NCI-H1417 treated with DMSO at 0.1 percent for 48 hours (cell line): ENCODE results near the gene ATP6V0E1.
"Not testable (repeated sequence)": the region's sequence is repeated elsewhere in the genome, so short reads cannot be mapped to it uniquely, and the experiment has no call there.

ENCODE experiments used
- DNase-seq: peaks from one replicate; lab custom pipeline; 2025; lab: John Stamatoyannopoulos, UW

Gene ATP6V0E1

GRCh38 chr5:173039188-173039587 is 55.6 kb downstream of the ATP6V0E1 start:
- no peak for DNase-seq

DNA sequence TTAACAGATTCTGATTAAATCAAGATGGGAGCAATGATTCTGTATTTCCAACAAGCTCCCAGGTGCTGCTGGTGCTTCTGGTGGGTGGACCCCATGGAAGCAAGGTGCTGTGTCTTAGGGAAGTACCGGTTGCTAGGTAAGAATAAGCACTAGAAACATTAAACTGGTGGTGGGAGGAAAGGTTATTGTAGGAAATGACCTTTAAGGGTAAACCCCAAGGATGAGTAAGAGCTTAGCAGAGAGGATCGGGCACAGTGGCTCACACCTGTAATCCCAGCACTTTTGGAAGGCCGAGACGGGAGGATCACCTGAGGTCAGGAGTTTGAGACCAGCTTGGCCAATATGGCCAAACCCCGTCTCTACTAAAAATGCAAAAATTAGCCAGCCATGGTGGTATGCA is 56.4 kb downstream of the ATP6V0E1 start:
- no peak for DNase-seq

DNA sequence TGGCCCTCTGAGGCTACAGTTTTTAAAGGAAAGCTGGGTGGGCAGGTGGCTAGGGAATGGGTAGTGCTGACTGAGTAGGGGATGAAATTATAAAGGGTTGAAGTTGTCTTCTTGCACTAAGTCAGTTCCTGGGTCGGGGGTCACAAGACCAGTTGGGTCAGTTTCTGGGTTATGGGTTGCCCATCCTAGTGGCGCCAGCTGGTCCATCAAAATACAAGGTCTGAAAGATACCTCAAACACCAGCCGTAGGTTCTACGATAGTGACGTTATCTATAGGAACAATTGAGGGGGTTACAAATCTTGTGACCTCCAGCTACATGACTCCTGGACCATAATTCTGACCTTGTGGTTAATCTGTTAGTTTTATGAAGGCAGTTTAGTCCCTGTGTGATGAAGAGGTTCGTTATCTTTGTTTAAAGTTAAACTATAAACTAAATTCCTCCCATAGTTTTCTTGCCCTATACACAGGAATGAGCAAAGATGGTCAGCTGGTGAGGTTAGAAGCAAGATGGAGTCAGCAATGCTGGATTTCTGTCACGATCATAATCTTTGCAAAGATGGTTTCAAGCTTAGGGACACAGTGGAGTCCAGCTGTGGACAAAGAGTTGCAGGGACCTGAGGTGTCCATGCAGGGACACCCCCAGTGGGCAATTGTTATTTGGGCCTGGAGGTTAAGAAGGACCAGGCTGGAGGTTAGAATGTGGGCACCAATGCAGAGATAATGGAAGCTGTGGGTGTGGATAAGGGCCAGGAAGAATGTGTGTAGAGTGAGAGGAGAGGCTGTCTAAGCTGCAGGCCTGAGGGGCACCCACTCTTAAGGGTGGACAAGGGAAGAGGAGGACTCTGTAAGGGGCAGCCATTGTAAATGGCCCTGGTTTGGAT is 58.6 kb downstream of the ATP6V0E1 start:
- DNase-seq = no peak

- no peak for DNase-seq
These were observed 59.2 kb downstream of the ATP6V0E1 start for GRCh38 chr5:173042763-173043107.

GRCh38 chr5:173045474-173045873 is 61.9 kb downstream of the ATP6V0E1 start:
- DNase-seq = no peak

- not testable (repeated sequence) for DNase-seq
These were observed 63.7 kb downstream of the ATP6V0E1 start for GRCh38 chr5:173047096-173047837.

GRCh38 chr5:173047838-173048105 is 64.2 kb downstream of the ATP6V0E1 start:
- DNase-seq = no peak

DNA sequence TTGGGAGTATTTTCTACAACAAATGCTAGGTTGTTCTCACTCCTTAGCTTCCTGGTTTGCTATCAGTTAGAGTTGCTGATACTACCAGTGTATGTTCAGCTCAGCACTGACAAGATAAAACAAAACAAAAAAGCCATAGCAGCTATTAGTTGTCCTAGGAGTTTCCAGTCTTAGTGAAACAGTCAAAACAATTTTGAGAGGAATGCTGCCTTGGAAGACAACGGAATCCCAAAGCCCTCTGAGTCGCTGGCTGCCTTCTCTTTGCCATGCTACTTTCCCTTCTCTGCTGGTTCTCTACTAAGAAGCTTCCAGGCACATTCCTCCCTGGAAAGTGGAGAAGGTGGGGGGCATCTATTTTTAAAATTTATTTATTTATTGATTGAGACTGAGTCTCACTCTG is 67.2 kb downstream of the ATP6V0E1 start:
- no peak for DNase-seq

- DNase-seq = no peak
These were observed 68.2 kb downstream of the ATP6V0E1 start for GRCh38 chr5:173051746-173052145.

DNA sequence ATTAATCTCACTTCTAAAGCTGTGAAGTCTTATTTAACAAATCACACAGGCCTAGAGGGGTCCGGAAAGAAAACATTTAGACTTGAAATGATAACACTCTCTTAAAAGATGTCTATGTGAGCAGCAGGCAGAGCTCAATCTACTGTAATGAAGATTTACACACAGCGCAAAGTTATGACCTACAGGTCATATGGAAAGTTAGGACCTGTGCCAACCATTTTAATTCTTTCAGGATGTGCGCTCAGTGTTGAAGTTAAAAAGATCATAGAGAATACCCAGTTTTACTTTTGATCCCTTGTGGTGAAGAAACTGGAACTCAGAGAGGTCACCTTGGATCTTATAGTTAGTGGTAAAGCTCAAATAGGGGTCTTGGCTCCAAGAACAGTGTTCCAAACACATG is 69.5 kb downstream of the ATP6V0E1 start:
- DNase-seq = no peak

DNA sequence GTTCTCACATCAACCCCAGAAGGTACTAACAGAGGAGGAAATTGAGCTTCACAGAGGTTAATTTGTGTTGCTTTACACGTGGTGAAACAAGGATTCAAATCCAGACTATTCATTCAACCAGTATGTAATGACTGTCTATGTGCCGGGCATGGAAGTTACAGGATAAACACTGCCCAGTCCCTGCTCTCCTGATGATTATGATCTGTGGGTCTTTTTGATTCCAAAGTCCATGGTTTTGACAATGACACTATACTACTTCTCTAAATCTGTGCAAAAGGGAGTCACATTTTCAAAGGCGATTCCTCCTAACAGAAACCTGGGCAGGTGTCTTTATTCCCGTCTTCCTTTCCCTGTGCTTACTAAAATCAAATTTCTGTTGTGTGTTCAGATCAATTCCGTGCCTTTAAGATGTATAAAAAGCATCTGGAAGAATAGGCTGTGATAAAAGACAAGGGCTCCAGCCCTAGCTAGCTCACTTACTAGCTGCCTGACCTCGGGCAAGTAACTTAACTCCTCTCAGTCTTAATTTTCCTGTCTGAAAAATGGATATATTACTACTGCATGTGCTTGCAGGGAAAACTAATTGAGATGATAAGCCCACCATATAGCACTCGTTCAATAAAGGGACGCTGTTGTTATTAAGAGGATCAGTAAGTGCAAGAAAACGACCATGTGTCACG is 71.6 kb downstream of the ATP6V0E1 start:
- DNase-seq = no peak

DNA sequence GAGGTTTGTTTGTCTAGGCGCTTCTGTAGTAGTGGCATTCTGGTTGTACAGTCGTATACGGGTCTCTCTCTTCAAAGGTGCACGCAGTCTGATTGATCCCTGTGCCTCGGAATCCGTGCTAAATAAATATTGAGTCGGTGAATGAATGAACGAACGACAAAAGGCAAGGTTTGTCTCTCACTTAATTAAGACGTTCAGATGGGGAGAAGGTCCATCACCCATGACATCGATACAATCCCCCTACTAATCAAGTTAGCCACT is 72.1 kb downstream of the ATP6V0E1 start:
- no peak for DNase-seq

GRCh38 chr5:173055983-173056782 is 72.6 kb downstream of the ATP6V0E1 start, which contains the start of gene CREBRF:
TSS of gene CREBRF (plus strand) at chr5:173056352. CDS start at chr5:173080776, 24,424 bp downstream.
- peak; percentile 44 for DNase-seq

- DNase-seq = no peak
These were observed 73.2 kb downstream of the ATP6V0E1 start for GRCh38 chr5:173056783-173057061.

GRCh38 chr5:173057062-173057924 is 73.7 kb downstream of the ATP6V0E1 start:
- peak; percentile 60 for DNase-seq

DNA sequence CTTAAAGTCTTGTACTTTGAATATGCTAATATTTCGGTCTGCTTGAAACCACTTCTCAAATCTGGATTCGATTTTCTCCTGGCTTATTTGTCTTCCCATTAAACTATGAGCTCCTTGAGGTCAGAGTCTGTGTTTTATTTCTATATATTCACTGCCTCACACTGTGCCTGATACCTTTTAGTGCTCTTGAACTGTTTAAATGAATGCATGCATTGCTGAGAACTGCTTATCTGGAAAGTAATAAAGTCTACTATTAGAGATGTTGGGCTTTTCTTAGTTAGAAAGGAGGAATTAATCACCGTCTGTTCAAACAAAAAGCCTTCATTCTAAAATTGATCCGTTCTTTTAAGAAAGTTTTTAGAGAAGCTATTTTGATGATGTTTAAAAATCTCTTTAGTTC is 78.6 kb downstream of the ATP6V0E1 start:
- no peak for DNase-seq

- DNase-seq = no peak
These were observed 81.6 kb downstream of the ATP6V0E1 start for GRCh38 chr5:173065155-173065554.

GRCh38 chr5:173069671-173070070 is 86.1 kb downstream of the ATP6V0E1 start:
- no peak for DNase-seq

GRCh38 chr5:173075137-173075843 is 91.7 kb downstream of the ATP6V0E1 start:
- DNase-seq = no peak

DNA sequence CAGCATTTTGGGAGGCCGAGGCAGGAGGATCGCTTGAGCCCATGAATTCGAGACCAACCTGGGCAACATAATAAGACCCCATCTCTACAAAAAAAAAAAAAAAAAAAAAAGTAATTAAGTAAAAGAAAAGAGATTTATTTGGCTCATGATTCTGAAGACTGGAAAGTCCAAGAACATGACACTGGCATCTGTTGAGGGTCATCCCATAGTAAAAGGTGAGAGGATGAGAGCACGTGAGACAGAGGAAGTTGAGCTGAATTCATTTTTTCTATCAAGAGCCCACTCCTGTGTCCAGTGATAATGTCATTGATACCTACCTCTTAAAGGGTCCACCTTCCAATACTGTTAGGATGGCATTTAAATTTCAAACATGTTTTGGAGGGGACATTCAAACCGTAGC is 92.4 kb downstream of the ATP6V0E1 start:
- no peak for DNase-seq

DNA sequence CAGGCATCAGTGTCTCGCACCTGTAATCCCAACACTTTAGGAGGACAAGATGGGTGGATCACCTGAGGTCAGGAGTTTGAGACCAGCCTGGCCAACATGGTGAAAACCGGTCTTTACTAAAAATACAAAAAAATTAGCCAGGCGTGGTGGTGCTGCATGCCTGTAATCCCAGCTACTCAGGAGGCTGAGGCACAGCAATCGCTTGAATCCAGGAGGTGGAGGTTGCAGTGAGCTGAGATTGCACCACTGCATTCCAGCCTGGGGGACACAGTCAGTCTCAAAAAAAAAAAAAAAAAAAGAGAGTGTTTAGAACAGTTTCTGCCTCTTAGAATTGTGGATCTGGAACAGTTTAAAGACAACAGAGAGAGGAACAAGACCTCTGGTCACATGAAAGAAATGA is 92.9 kb downstream of the ATP6V0E1 start:
- DNase-seq = not testable (repeated sequence)
